Hippocampal formation (tissue), 2 donors: ENCODE data around the gene SP2.

Experiments used
- DNase-seq, 2 donors: peaks; one replicate each; lab custom pipeline; 2025; lab: John Stamatoyannopoulos, UW

The SP2 gene

GRCh38 chr17:47973541-47973940 lies 77.5 kb downstream of the SP2 start:
- no peak for DNase-seq

- DNase-seq, result no peak
Measured at GRCh38 chr17:47975189-47975822, 79.3 kb downstream of the SP2 start.

GRCh38 chr17:47975823-47976205 lies 79.8 kb downstream of the SP2 start:
- no peak for DNase-seq

- peak; percentile 9 to 27 for DNase-seq
Measured at GRCh38 chr17:47978324-47978723, 82.3 kb downstream of the SP2 start.
